Aortic smooth muscle cell (primary cell): ENCODE measurements around the gene PPM1G. TPM values are rescaled to one million over a fixed set of nuclear protein-coding genes. Genes with fewer than 3 reads are reported as not detected.

Experiments
- total RNA-seq: library from RNA; depleted of rRNA; stranded (reverse); fragments of >200 nt; gene quantifications from 2 replicates; pipeline ENCODE4 v1.2.3, GENCODE V29; 2014

Gene PPM1G
- 76.8 and 107 TPM in 2 replicates for total RNA-seq

DNA sequence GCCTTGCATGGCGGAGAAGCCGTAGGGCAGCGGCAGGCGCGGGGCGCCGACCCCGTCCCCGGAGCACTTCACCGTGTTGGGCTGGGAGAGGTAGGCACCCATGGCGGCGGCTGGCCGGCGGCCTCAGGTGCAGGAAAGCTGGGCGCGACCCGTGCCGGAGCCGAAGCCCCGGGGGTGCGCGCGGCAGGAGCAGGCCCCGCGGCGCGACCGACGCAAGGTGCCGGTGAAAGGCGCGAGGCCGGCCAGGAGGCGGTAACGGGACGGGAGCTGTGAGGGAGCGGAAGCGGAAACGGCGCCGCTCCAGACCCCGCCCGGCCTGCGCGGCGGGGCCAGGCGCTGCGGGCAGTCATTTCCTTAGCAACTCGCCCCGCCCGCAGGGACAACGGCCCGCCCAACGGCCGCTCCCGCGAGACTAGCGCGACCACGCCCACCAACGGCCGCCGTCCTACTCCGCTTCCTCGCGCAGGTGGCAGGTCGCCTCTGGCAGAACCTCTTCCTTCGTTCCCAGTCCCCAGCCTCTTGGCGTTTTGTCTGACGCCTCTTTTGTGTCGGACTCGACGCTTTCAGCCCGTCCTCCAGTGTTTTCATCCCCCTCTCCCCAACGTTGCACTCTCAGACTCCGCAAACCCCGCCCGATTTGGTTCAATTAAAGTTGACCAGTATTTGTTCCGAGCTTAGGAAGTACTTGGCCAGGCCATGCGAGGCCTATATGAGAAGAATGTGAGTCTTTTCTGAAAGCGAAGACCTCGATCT is at the start of gene PPM1G:
Gene PPM1G, minus strand, starts transcription at position 271 of the 753 bp plus-strand sequence. Its CDS starts 169 bp downstream, at position 102.

GRCh38 chr2:27441958-27442919 is 32.8 kb upstream of the PPM1G start, which contains the start of gene KRTCAP3:
Gene KRTCAP3, plus strand, starts transcription at chr2:27442381. Its CDS starts 32 bp downstream, at chr2:27442413.

GRCh38 chr2:27428213-27428977 is 19.0 kb upstream of the PPM1G start, which contains the start of gene NRBP1:
Gene NRBP1, plus strand, starts transcription at chr2:27428631. Its CDS starts 4,643 bp downstream, at chr2:27433274.

DNA sequence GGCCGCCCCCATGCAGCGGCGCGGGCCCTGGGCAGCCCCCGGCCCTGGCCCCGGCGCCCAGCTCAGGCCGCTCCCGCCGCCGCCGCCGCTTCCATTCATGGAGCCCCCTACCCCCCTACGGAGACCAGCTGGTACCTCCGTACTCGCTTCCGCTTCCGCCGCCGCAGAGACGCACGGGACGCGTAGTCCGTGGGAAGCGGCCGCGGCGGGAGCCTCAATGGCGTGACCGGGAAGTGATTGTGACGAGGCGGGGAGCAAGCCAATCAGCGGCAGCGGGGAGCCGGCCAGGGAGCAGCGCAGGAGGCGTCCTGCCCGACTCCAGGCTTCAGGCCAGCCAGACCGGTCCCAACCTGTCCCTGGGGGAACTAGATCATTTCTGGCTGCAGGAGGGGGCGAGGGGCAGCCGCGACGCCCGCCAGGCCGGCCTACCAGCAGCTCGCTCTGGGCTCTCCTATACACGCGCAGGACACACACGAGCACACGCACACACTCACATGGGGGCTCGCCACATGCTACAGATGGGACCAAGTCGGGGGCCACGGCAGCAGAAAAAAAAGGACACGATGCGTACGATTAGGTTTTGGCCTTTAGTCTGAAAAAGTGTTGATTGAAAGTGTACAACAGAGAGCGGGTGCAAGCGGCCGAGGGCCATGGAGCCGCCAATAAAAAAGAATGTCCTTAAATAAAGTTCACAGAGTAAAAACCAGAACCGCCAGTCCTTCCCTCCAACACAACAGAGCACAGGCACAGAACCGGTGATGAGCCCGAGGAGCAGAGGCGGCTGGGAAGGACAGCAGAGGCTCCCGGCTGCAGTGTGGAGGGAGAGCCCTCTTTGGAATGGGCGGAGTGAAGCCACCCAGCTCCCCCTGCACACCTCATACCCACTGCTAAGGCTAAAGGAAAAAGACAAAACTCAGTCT is 28.5 kb downstream of the PPM1G start, which contains the start of gene ZNF513:
Gene ZNF513, minus strand, starts transcription at position 109 of the 920 bp plus-strand sequence. CDS start 208 bp downstream, outside the sequence.

DNA sequence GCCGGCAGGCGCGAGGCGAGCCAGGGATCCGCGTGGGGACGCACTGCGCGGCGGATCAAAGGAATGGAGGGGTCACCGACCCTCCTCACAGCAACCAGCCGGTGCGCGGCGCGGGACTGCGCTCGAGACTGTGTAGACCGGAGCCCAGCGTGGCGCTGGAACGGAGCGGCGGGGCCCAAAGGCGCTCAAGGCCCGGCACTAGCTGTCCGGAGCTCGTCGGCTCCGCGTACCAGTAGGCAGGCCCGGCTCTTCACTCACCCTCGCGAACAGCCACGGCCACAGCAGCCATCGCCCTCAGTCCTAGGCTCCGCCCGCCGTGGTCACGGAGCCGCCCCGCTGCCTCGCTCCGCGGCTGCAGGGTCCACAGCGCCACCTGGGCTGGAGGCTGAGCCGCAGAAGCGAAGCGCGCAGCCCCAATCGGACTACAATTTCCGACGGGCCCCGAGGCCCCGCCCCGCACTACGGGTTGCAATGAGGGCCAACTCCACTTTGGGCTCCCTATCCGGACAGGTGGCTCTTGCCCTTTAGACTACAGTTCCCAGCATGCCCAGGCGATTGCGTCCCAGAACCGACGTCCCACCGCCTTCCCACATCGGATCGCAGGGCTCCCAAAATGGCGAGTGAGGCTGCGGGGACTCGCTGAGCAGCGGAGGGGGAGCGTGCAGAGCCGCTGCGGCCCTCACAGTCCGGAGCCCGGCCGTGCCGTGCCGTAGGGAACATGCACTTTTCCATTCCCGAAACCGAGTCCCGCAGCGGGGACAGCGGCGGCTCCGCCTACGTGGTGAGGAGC is 39.2 kb downstream of the PPM1G start, which contains the start of the genes EIF2B4 and SNX17:
Gene EIF2B4, minus strand, starts transcription at position 313 of the 790 bp plus-strand sequence. Its CDS starts 24 bp downstream, at position 289.
Gene SNX17, plus strand, starts transcription at position 591 of the 790 bp plus-strand sequence. Its CDS starts 128 bp downstream, at position 719.

DNA sequence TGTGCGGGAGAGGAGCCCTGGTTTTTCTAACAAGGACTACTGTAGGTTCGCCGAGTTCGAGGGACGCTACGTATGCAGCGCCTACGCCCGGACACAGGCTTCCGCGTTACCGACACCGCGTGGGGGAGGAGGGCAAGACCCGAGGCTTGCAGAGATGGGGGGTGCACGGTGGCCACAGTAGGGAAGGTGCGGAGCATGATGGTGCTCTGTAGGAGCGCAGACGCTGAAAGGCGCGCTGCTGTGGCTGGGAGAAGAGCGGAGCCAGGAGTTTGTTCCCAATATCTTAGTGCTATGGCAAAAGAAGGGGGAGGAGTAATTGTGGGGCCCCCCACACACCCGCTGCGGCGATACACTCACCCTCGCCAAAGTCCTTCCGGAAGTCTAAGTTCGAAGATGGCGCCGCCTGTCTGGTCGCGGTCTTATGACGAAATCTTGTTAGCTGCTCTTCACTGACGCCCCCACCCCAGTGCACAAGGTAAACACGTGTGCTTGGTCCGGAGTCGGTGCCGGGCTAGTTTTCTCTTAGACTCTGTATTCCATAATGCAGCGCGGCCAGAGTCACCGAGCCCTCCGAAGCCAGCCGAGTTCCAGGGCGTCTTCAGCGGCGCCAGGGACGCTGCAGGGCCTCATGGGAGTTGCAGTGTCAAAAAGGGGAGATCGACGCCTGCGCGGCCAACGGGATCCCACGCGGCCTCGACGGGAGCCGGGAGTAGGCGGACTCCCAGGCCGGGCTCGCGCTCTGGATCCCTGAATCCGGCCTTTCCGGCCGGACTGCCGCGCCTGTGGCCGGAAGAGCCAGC is 52.8 kb downstream of the PPM1G start, which contains the start of gene GTF3C2:
Gene GTF3C2, minus strand, starts transcription at position 383 of the 800 bp plus-strand sequence. CDS start 13,210 bp downstream, outside the sequence.

Other genes starting within 250 kb of the PPM1G start
- 219 and 241 TPM in 2 replicates for gene ATRAID, start 197.6 kb downstream of the PPM1G start, total RNA-seq
- 6.2 and 10.8 TPM in 2 replicates for gene SLC5A6, start 197.3 kb downstream of the PPM1G start, total RNA-seq
- 20.6 and 26.8 TPM in 2 replicates for gene CAD, start 192.2 kb downstream of the PPM1G start, total RNA-seq
- gene SLC30A3, start 146.5 kb downstream of the PPM1G start, total RNA-seq = 0.19 TPM in 1 of 2 replicates, not detected in the other
- not detected in 2 replicates for gene DNAJC5G, start 134.2 kb downstream of the PPM1G start, total RNA-seq
- gene TRIM54, start 127.2 kb downstream of the PPM1G start, total RNA-seq = 0.13 and 0.19 TPM in 2 replicates
- gene UCN, start 101.1 kb downstream of the PPM1G start, total RNA-seq = 0.40 and 0.50 TPM in 2 replicates
- gene MPV17, start 86.5 kb downstream of the PPM1G start, total RNA-seq = 72.7 and 75.7 TPM in 2 replicates
- 21.0 and 22.5 TPM in 2 replicates for gene GTF3C2, start 52.8 kb downstream of the PPM1G start, total RNA-seq
- gene EIF2B4, start 39.3 kb downstream of the PPM1G start, total RNA-seq = 29.8 and 33.2 TPM in 2 replicates
- 136 and 145 TPM in 2 replicates for gene SNX17, start 39.0 kb downstream of the PPM1G start, total RNA-seq
- 6.4 and 7.5 TPM in 2 replicates for gene ZNF513, start 28.9 kb downstream of the PPM1G start, total RNA-seq
- 98.6 and 107 TPM in 2 replicates for gene NRBP1, start 19.0 kb upstream of the PPM1G start, total RNA-seq
- 0.13 and 0.37 TPM in 2 replicates for gene KRTCAP3, start 32.8 kb upstream of the PPM1G start, total RNA-seq
- gene IFT172, start 80.2 kb upstream of the PPM1G start, total RNA-seq = 34.1 and 42.7 TPM in 2 replicates
- 87.1 and 98.2 TPM in 2 replicates for gene FNDC4, start 85.6 kb upstream of the PPM1G start, total RNA-seq
- gene GCKR, start 87.2 kb upstream of the PPM1G start, total RNA-seq = 22.0 and 22.6 TPM in 2 replicates
- gene ZNF512, start 173.5 kb upstream of the PPM1G start, total RNA-seq = 16.6 and 24.7 TPM in 2 replicates
- 1.8 and 3.2 TPM in 2 replicates for gene CCDC121, start 219.4 kb upstream of the PPM1G start, total RNA-seq
- gene GPN1, start 219.5 kb upstream of the PPM1G start, total RNA-seq = 27.9 and 31.9 TPM in 2 replicates